ENCODE measurements around the gene NCOA5. TPM values are rescaled to one million over a fixed set of nuclear protein-coding genes. Genes with fewer than 3 reads are reported as not detected.

Gene NCOA5
- total and polyA plus RNA-seq, 10 of the 15 experiments (the other 5 are each of a cell fraction or from before 2014, with no cell fraction given), result 7.7 to 38.1 (median 30.1) TPM

GRCh38 chr20:46112430-46113112 lies 22.8 kb upstream of the NCOA5 start:
- no peak for TF ChIP-seq TCF3 (IDR thresholded peaks at IDR 0.05; ENCODE audit: borderline replicate concordance, insufficient read depth, low read depth, low read length)
- no peak for TF ChIP-seq ZNF217 (IDR thresholded peaks at IDR 0.05)
- TF ChIP-seq SREBF1 (IDR thresholded peaks at IDR 0.05; ENCODE audit: low read length), result no peak
- TF ChIP-seq HCFC1 (IDR thresholded peaks at IDR 0.05; ENCODE audit: low read length), result no peak
- TF ChIP-seq MYB (IDR thresholded peaks at IDR 0.05; ENCODE audit: borderline replicate concordance, low read depth, low read length), result no peak
- TF ChIP-seq RFX5 (IDR thresholded peaks at IDR 0.05; ENCODE audit: low read depth, low read length), result no peak
- TF ChIP-seq NFYB (IDR thresholded peaks at IDR 0.05; ENCODE audit: insufficient read depth, low read depth, low read length), result no peak
- no peak for TF ChIP-seq ZNF622 (IDR thresholded peaks at IDR 0.05)
- no peak for TF ChIP-seq ZNF24 (IDR thresholded peaks at IDR 0.05)
- no peak for TF ChIP-seq EGR1 (IDR thresholded peaks at IDR 0.05; ENCODE audit: borderline replicate concordance in 1 of 2, low read depth in 2 of 2, low read length in 2 of 2)
- TF ChIP-seq NBN (IDR thresholded peaks at IDR 0.05), result no peak
- no peak for TF ChIP-seq POU2F2 (IDR thresholded peaks at IDR 0.05; ENCODE audit: borderline replicate concordance, low read depth, low read length)
- no peak for TF ChIP-seq SIX5 (IDR thresholded peaks at IDR 0.05; ENCODE audit: low read depth, low read length, severe bottlenecking)
- no peak for TF ChIP-seq CHD4 (IDR thresholded peaks at IDR 0.05)
- TF ChIP-seq RCOR1 (conservative IDR thresholded peaks at IDR 0.05; ENCODE audit: low read depth, low read length), result no peak
- TF ChIP-seq KLF5 (IDR thresholded peaks at IDR 0.05; ENCODE audit: partially characterized antibody), result no peak
- TF ChIP-seq ZNF207 (IDR thresholded peaks at IDR 0.05; ENCODE audit: borderline replicate concordance), result no peak
- no peak for TF ChIP-seq IRF3 (IDR thresholded peaks at IDR 0.05)
- TF ChIP-seq ESRRA (IDR thresholded peaks at IDR 0.05; ENCODE audit: low read length), result no peak
- no peak for TF ChIP-seq SKIL (IDR thresholded peaks at IDR 0.05; ENCODE audit: low read depth, poor library complexity, severe bottlenecking)
- 89% methylated on average over 10 of the region's 10 CpGs for WGBS (ENCODE audit: insufficient coverage, insufficient replicate concordance, low lambda C conversion rate, missing lambda C conversion rate)
- Histone ChIP-seq H3K9me3 (replicated peaks; ENCODE audit: control insufficient read depth, insufficient read depth, low read length) (no peaks in the 10 kb centered on the region), H3K36me3 (ENCODE audit: control insufficient read depth in 2 of 2, insufficient read depth in 2 of 2, low read length in 1 of 2) (no peaks in the 10 kb centered on the region), H2AFZ (ENCODE audit: control insufficient read depth, low read depth, low read length) (no peak overlapping the region), H3K79me2 (ENCODE audit: control insufficient read depth, insufficient read depth, low read length) (no peaks in the 10 kb centered on the region), H3K4me2 (ENCODE audit: control insufficient read depth, insufficient read depth) (no peak overlapping the region), H3K27me3 (replicated peaks in 1 of 2; ENCODE audit: control insufficient read depth in 2 of 2, insufficient read depth in 2 of 2, low read length in 1 of 2) (no peaks in the 10 kb centered on the region), H3K4me3 (no peak overlapping the region), H3K4me1 (ENCODE audit: control insufficient read depth, insufficient read depth, low read length) (peaks cover 38% of the 10 kb centered on the region), H3K9ac (ENCODE audit: control insufficient read depth, insufficient read depth, low read length) (no peak overlapping the region), H3K27ac (ENCODE audit: control insufficient read depth, insufficient read depth) (no peak overlapping the region), H4K20me1 (ENCODE audit: control insufficient read depth, insufficient read depth) (no peaks in the 10 kb centered on the region)
- no TSS peak for BruUV-seq (replicated peaks)
- ATAC-seq (no peak), DNase-seq (ENCODE audit: low read depth, low spot score) (no peak), FAIRE-seq (no peak)
- in situ Hi-C loops (cut with MboI) (loop anchor here (10.0 kb wide), 1 partner anchor 748 kb away; the partner anchor contains the start of gene SYS1), intact Hi-C loops (cut with micrococcal nuclease; ENCODE audit: unreplicated experiment) (no loop called here)
- ChIA-PET SMC1A (ENCODE audit: uncharacterized antibody, unreplicated experiment) (no interaction called here), RAD21 (ENCODE audit: unreplicated experiment) (no interaction called here), POLR2A (interaction anchor here (0.5 kb wide), 1 partner anchor 13 kb away, joined by 4 read pairs; no protein-coding TSS in a partner anchor), CTCF (no interaction called here)

All from GM12878 (cell line).